ENCODE measurements around the gene ATP8A1.
"Not testable (repeated sequence)": the region's sequence is repeated elsewhere in the genome, so short reads cannot be mapped to it uniquely, and the experiment has no call there.

The ATP8A1 gene

DNA sequence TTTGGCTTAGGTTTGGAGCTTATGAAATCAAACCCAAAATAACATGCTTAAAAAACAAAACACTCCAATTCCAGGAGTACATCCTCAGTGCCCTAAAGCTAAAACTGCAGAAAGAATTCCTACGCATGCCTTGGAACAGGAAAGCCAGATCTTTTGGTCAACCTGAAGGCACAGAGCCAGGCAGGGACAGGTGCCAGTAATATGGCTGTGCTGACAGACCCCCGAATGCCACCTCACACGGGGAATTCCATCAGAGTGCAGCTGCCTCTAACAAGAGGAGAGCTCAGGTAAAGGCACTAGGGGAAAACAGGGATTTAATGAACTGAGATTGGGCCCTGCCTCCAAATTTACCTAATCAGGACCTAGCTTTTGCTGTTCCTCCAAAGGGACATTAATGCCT, 182.5 kb downstream of the ATP8A1 start:
- no peak for DNase-seq

DNA sequence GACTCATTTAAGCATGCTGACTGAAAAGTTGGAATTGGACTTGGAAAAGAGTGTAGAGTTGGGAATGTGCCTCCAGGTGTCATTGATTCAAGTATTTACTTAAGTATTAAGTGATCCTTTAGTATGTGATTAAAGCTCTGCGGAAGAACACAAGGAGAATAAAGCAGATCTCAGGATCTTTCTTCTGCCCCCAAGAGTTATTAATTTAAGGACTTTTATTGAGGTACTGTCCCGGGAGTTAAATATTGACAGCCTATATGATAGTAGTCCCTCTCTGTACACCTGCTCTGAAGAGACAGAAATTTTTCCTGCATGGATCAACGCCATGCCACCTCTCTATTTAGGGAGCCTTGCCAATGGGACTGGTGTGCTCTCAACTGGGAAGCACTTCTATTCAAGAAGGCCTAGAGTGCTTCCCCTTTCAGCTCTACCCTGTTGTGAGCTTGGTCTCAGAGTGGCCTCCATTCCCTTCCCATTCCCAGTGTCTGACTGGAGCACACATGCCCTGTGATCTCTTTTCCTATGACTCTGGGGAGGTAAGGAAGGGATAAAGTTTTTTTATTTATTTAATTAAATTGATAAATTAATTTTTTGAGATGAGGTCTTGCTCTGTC, 183.7 kb downstream of the ATP8A1 start:
- DNase-seq = no peak

DNA sequence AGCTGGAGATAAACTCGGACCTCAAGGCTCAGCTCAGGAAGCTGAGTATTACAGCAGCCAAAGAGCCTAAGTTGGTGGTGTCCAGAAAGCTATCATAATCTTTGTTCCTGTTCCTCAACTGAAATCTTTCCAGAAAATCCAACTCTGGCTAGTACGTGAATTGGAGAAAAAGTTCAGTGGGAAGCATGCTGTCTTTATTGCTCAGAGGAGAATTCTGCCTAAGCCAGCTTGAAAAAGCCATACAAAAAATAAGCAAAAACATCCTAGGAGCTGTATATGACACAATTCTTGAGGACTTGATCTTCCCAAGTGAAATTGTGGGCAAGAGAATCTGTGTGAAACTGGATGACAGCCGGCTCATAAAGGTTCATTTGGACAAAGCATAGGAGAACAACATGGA, 185.0 kb downstream of the ATP8A1 start:
- no peak for DNase-seq

DNA sequence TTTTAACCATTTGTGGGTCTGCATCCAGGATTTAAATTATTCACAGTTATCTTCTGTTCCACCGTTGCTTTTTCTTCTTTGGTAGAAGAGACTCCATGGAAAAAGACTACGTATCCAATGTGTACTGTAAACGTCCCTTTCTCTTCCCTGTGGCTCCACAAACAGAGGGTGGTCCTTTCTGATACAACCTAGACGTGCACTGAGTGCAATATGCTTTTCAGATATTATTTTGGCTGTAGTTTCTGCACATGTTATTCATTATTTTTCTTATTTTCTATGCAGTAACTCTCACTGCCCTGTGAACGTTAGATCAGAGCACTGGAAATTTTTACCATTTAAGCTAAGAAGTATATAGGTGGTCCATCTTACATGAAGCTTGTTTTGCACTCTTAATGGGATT, 186.9 kb downstream of the ATP8A1 start:
- no peak for DNase-seq

DNA sequence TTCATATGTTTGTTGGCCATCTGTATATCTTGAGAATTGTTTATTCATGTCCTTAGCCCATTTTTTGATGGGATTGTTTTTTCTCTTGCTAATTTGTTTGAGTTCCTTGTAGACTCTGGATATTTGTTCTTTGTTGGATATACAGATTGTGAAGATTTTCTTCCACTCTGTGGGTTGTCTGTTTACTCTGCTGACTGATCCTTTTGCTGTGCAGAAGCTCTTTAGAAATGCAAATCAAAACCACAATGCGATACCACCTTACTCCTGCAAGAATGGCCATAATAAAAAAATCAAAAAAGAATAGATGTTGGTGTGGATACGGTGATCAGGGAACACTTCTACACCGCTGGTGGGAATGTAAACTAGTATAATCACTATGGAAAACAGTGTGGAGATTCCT, 189.1 kb downstream of the ATP8A1 start:
- DNase-seq = not testable (repeated sequence)

DNA sequence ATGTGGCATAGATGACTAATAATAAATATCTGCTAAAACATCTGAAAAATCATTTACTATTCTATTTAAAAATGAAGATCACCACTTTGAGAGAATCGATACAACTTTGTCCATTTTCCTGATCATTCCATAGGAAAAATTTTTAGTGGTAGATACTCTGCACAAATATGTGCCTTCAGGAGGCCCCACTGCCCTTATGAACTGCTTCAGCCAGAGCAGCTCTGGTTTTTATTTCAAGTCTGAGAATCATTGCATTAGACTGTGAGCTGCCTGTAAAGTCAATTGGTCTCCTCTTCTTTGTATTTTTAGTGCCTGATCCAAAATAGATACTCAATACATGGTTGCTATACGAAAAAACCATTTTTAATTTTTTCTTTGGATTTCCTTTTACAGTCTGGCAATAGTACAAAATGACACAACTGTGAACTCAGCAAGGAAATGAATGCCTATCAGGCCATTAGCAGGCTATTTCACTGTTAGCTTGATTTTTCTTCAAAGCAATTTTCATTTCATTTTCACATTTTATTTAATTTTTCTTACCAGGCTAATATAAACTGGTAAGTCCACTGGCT, 190.5 kb downstream of the ATP8A1 start:
- DNase-seq = no peak

DNA sequence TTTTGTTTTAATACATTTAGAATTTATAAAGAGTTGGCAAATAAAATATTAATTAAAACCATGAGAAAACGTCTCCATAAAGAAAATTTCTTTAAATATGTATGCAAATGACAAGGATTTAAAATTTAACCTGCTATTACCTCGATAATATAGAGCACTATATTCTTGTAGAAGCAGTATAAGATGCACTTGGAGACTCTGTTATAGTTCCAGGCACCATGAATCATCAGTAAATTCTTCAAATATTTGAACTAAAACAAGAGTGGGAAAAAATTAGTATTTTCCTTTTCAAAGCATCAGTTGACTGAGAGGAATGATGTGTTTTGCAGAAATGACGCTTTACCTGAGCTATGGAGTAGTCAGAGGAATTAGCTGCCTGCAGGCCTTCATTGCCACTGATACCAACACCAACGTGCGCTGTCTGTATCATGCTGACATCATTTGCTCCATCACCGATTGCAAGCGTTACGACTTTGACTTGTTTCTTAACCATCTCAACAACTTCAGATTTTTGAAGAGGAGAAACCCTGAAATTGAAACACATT, 192.3 kb downstream of the ATP8A1 start:
- no peak for DNase-seq

DNA sequence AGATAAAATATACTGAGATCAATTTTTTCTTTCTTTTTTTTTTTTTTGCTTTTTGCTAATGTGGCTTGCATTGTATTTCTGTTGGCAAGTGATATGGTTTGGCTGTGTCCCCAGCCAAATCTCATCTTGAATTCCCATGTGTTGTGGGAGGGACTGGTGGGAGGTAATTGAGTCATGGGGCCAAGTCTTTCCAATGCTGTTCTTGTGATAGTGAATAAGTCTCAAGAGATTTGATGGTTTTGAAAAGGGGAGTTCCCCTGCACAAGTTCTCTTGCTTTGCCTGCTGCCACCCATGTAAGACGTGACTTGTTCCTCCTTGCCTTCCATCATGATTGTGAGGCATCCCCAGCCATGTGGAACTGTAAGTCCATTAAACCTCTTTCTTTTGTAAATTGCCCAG, 195.7 kb downstream of the ATP8A1 start:
- DNase-seq = not testable (repeated sequence)

DNA sequence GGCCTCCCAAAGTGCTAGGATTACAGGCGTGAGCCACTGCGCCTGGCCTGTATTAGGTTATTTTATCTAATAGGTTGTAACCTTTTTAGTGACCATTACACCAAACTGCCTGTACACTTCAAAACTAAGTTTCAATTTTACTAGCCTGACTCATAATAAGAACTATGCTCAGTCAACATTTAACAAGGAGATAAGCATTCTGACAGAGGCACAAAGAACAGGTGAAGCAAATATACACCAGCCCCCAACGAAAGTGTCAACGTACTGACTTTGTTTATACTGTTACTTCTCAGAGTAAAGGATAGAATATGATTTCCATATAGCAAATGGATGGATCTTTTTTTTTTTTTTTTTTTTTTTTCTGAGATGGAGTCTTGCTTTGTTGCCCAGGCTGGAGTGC, 196.9 kb downstream of the ATP8A1 start:
- DNase-seq = no peak

DNA sequence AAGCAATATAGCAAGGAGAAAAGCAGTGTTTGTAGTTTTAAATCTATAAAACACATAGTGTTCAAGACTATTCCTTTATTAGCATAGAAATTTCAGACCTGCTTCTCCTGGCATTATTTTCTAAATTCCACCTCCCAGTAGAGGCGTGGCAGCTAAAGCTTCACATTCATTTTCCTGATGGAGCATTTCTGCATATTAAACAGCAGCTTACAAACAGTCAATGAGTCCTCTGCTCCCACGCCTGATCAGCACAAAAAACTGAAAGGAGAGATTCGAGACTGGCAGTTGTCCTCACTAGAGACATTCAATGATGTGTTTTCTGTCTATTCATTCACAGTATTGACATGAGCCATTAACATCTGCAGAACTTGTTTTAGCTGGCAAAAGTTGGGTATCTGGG, 198.2 kb downstream of the ATP8A1 start:
- DNase-seq = peak in 2 of 56 donors; percentile 10 to 11

DNA sequence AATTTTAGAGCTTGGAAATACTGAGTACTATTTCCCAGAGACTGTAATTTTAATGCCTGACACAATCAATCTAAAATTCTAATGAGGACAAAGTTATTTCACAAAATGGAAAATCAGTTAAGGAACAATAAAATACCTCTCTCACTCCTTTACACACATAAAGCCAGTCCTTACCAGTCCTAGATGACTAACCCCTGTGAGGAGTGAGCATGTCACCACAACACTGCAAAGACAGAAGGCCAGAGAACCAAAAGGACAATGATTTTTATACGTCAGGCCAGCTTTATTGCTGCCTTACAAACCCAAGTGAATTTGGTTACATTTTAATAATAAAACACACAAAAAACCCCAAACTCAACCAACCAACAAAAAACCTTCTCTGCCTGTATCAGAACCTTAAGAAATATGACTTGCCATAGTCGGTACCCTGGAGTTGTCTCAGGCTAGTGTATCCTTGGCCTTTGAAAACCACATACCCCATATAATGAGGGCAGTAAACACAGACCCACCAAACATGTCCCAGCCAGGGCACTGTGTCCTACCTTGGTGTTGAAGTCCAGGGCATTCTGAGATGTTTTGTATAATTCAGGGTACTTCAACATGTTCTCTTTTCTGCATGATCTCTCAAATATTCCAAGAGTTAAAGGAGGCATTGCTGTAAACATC, 202.0 kb downstream of the ATP8A1 start:
- no peak for DNase-seq

DNA sequence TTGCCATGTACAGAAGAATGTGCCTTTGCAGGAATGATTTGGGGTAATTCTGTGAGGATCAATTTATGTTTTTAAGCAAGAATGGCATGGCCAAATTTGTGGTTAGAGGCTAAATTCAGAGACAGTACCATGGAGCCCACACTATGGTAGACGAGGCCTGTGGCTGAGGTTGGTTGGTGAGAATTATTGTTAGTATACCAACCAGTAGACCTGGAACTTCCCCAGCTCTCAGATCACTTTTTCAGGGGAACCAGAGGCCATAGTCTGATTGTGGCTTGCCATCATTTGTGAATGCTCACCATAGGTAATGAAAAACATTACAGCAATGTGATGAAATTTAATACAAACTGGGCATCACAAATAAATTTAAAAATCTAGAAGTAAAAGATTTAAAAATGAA, 203.3 kb downstream of the ATP8A1 start:
- DNase-seq = no peak

DNA sequence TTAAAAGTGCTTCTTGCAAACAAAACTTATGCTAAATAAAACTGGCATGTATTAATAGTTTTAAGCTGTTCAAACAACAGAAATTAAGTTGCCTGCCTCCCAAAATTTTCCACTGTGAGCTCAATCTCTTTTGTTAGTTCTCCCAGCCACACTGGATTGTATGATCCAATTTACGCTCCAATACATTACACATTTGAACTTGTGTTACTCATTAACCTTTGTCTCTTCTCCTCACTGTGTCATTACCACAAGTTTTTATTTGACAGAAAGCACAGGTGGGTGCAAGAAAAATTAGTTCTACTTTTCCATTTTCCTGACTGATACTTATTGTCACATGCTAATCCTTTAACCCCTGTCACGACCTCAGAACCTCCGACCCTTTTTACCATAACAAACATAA, 204.1 kb downstream of the ATP8A1 start:
- DNase-seq = no peak

DNA sequence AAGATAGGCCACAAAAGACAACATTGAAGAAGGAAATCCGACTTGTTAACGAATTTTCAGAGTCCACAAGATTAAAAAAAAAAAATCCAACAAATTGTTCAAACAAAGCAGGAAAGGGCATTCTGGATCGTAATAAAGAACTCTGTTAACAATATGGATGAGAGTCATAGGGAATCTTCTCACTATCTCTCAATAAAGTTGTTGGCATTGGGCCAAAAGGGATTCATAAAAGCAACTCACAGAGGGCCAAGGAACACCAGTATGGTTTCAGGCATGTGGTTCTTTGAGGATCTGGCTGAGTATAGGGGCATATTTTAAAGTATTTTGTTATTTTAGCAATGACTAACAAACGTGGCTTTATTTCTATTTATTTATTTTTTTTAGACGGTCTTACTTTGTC, 210.1 kb downstream of the ATP8A1 start:
- DNase-seq = no peak

DNA sequence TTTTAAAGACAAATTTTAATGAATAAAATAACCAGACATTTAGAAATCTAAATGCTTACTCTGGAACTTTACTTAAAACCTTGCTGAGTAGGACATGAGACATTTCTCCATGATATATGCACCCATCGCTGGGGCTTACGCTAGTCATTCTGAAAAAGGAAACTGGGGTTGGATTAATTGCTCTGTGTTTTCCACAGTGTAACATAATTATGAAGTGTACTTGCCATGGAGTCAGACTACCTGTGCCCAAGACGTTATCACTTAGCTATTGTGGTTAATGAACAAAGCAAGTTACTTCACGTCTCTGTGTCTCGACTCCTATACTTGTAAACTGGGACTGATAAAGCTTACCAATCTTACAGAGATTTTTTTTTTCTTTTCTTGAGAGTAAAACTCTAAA, 211.9 kb downstream of the ATP8A1 start:
- DNase-seq = no peak

DNA sequence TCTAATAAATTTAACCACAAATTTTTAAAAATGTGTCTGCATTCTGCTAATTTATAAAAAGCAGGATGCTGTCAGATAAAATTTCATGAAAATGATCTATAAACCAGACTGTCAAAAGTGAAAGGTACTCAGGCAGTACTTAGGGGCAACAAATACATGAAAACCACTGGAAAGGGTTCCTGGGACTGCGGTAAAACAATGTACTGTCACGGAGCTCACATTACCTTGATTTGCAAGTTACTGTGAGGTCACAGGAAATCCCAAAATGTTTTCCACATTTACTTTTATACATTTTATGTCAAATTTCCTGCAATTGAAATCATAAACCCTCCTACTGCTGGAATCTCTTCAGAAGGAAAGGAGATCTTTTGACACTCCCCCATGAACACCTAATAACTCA, 214.3 kb downstream of the ATP8A1 start:
- no peak for DNase-seq

DNA sequence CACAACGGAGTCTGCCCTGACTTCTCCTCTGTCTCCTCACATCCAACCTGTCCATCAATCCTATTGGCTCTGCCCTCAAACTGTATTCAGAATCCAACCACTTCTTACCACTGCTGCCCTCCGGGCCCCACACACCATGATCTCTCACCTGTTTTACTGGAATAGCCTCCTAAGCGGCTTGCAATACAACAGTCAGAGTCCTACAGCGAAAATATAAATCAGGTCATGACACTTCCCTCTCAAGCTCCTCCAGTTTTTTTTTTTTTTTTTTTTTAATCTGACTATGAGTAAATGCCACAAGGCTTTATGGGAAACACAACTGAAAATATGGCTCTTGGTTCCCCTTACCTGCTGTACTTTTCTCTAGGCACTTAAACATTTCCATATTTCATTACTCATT, 216.8 kb downstream of the ATP8A1 start:
- no peak for DNase-seq

DNA sequence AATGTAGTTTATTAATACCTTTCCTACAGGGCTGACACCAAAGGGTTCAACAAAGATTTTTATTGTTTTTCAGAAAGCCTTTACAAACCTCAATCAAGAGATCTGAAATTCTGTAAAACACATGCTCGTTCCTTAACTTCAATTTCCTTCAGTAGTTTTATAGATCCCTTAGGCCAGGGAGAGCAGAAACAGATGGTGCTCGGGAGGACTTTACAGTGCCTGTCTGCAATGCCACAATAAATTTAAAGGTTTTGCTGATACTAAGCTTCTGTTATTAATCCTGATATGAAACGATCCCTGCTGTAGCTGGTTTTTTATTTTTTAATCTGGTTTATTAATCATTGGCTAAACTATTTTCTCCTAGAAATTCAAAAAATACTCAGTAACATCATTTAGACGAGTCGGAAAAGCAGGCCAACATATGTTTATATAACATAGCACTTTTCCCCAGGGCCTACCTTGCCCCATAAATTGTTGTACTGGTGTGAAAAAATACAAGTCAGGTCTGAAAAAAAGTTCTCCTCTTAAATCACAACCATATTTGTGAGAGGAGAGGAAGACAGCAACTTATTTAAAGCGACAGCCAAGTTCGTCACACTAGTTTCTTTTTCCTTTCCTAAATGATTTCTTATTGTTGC, 219.9 kb downstream of the ATP8A1 start:
- no peak for DNase-seq

DNA sequence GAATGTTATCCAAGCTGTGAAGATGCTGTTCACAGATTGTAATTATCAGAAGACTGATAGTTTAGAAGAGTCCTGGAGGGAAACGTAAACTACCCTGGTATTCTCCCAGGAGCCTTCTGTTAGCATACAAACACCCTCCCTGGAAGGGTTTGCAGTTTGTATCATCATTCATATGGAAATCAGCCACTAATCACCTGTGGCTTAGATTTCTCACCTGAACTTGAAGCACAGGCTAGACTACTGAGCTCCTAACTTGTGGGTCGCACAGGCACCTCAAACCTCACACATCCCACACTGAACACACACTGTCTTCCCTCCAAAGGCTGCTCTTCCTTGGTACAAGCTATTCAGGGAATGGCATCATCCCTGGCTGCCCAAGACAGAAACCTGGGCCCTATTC, 228.9 kb downstream of the ATP8A1 start:
- no peak for DNase-seq

DNA sequence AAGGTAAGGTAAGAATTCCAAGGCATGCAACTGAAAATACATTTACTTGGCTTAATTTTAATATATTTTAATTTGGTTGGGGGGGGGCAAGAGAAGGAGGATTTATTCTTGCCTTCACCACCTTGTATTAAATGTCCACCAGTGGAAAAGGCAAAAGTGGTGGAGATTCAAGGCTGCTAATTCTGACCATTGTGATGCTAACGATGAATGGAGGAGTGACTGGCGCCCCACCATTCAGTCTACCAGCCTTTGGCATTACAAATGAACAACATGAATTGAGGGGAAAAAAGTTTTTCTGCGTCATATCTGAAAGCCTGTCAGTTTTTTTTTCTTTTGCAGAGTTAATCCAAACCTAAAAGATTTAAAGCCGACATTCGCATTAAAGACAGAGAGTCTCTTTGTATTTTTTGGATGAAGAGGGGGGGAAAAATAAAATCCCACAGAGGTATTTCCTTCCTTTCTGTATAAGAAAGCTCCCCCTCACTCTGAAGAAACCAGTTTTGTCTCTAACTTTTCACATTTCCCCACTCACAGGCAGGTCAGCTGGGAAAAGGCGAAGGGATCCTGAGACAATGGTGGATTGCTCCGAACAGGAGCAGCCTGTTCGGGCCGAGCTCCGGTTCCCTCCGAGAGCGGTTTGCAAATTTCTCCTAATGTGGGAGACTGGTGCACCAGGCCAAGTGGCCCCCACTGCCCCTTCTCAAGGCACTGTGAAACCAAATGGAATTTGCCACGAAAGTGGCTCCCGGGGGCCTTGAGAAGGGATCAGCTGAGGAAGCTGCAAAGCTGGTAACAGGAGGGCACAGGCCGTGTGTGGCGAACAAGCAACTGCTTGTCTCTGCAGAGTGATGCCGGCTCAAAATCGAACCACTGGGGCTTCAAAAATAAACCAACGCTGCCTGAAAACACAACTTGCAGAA, 231.5 kb downstream of the ATP8A1 start:
- peak in 2 of 56 donors; percentile 1 to 3 for DNase-seq

DNA sequence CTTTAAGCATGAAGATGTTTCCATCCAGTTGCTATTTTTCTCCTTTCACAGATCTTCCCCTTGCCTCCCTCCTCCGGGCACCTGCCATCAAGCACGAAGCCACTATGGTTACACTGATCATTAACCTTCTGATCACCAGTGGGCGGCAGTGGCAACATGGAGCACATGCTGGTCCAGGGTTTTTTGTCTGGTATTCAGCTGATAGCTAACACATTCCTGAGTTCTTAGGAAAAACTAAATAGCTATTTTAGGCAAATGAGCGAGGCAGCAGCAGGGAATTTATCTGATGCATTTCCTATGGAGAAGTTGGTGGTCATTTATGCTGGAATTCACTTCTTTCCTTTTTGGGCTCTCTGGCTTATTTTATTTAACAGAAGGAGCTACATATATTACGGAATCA, 236.8 kb downstream of the ATP8A1 start:
- DNase-seq = no peak
